Measurements from ENCODE around the gene NUDT14. TPM values are rescaled to one million over a fixed set of nuclear protein-coding genes. Genes with fewer than 3 reads are reported as not detected.

Gene NUDT14
- total and polyA plus RNA-seq, 12 donors = 4.1 to 55.8 (median 36.6) TPM

DNA sequence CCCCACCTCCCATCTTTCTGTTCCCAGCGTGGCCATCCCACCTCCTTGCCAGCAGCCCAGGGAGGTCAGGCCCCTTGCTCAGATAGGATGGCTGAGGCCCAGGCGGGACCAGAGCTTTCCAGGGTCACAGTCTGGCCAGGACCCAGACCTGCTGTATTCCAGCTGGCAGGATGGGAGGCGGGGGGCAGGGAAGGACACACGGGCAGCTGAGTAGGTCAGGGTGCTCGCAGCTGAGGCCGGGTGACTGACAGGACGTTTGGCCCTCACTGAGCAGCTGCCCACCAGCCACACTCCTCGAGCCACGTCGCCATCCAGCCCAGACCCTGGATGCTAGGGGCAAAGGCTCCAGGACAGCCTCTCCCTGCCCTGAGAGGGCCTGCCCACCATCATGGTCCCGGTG is 4.0 kb downstream of the NUDT14 start:
- intact Hi-C loops (cut with DNase I) = no loop called here
- Histone ChIP-seq H3K4me3 (no peak overlapping the region), H3K9me3 (replicated peaks in 1 of 3) (no peaks in the 10 kb centered on the region), H3K4me1 (replicated peaks in 1 of 2) (peaks cover 8 to 11% of the 10 kb centered on the region in 2 donors), H3K27me3 (no peaks in the 10 kb centered on the region), H3K36me3 (replicated peaks in 1 of 2) (no peaks in the 10 kb centered on the region), H3K27ac (no peak overlapping the region)
- no peak for TF ChIP-seq POLR2A (IDR thresholded peaks at IDR 0.05)
- TF ChIP-seq, protein P1, sequence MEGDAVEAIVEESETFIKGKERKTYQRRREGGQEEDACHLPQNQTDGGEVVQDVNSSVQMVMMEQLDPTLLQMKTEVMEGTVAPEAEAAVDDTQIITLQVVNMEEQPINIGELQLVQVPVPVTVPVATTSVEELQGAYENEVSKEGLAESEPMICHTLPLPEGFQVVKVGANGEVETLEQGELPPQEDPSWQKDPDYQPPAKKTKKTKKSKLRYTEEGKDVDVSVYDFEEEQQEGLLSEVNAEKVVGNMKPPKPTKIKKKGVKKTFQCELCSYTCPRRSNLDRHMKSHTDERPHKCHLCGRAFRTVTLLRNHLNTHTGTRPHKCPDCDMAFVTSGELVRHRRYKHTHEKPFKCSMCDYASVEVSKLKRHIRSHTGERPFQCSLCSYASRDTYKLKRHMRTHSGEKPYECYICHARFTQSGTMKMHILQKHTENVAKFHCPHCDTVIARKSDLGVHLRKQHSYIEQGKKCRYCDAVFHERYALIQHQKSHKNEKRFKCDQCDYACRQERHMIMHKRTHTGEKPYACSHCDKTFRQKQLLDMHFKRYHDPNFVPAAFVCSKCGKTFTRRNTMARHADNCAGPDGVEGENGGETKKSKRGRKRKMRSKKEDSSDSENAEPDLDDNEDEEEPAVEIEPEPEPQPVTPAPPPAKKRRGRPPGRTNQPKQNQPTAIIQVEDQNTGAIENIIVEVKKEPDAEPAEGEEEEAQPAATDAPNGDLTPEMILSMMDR (IDR thresholded peaks at IDR 0.05) = no peak
- DNase-seq = no peak
- 40 to 70% (median 63%) methylated on average over 1 to 11 of the region's 11 CpGs; no CpG with 5 or more reads in 1 of the 4 donors for whole genome bisulfite sequencing, 4 donors

DNA sequence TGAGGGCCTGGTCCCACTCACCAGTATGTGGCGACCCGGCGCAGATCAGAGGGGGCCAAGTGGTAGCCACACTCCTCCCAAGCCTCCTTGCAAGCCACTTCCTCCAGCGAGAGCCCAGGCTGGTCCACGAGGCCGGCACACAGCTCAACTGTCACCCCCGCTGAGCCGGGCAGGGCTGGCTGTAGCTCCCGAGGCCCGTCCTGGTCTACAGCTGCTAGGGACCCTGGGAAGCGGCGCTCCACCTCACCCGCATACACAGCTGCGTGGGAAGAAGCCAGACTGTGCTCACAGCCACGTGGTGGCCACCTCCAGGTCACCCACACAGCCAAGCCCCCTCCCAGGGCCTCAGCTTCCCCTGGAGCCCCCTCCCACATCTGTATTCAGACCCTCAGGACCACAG is 4.6 kb downstream of the NUDT14 start:
- no peak overlapping the region for H3K4me3 ChIP-seq
- WGBS, 4 donors = 82 to 89% (median 85%) methylated on average over 8 to 15 of the region's 15 CpGs
- H3K4me1 ChIP-seq (replicated peaks in 1 of 2) = peaks cover 8 to 9% of the 10 kb centered on the region in 2 donors
- TF ChIP-seq, protein P1 (IDR thresholded peaks at IDR 0.05) = no peak
- TF ChIP-seq POLR2A (IDR thresholded peaks at IDR 0.05) = no peak
- DNase-seq = no peak
- no peaks in the 10 kb centered on the region for H3K27me3 ChIP-seq
- intact Hi-C loops (cut with DNase I) = no loop called here
- H3K36me3 ChIP-seq (replicated peaks in 1 of 2) = no peaks in the 10 kb centered on the region
- no peak overlapping the region for H3K27ac ChIP-seq
- no peaks in the 10 kb centered on the region for H3K9me3 ChIP-seq (replicated peaks in 1 of 3)

DNA sequence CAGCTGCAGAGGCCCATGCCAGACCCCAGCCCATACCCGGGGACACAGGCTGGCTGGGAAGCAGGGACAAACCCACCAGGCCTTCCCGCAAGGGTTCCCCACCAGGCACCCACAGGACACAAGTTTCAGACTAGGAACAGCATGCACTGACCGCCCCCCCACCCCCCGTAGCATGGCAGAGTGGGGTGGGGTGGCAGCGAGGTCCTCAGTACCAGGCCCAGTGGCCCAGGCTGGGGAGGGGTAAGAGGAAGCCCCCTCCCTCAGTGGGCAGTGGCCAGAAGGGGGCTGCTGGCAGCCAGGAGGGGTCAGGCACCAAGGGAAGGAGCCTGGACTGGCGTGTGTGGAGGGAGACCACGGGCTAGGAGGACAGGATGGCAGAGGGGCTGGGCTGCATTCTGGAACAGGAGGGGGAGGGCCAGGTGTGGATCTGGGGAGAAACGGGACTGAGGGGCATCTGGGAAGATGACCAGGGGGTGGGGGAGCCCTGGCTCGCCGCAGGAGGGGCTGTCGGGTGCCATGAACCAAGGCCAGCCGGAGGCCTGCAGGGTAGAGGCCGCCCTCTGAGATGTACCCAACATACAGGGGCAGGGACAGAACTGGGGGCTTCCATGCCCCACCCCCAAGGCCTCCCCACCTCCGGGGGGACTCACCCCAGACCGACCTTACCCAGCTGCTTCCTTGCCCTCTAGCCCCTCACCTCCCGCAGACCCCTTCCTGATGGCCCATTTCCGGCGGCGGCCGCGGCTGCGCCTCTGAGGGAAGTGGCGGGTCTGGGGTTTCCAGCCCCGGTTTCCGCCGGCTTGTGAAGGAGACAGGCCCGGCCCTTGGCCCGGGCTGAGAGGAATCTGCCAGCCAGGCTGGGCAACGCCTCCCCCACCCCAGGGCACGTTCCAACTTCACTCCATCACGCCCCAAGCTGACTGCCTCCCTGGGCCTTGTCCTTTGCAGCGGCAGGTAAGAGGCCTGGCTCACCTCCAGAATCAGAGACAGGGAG is 6.9 kb downstream of the NUDT14 start:
- intact Hi-C loops (cut with DNase I) = no loop called here
- Histone ChIP-seq H3K36me3 (replicated peaks in 1 of 2) (no peaks in the 10 kb centered on the region), H3K9me3 (replicated peaks in 1 of 3) (no peaks in the 10 kb centered on the region), H3K4me3 (no peak overlapping the region), H3K4me1 (replicated peaks in 1 of 2) (peaks cover 0 to 8% of the 10 kb centered on the region in 2 donors), H3K27ac (peak overlapping the region in 1 of 5 donors; percentile 58), H3K27me3 (peaks cover 8% of the 10 kb centered on the region)
- WGBS, 4 donors = 72 to 93% (median 75%) methylated on average over 5 to 32 of the region's 32 CpGs
- TF ChIP-seq POLR2A (IDR thresholded peaks at IDR 0.05) = no peak
- TF ChIP-seq, protein P1 (IDR thresholded peaks at IDR 0.05) = no peak
- DNase-seq = peak in 1 of 7 donors; percentile 45

DNA sequence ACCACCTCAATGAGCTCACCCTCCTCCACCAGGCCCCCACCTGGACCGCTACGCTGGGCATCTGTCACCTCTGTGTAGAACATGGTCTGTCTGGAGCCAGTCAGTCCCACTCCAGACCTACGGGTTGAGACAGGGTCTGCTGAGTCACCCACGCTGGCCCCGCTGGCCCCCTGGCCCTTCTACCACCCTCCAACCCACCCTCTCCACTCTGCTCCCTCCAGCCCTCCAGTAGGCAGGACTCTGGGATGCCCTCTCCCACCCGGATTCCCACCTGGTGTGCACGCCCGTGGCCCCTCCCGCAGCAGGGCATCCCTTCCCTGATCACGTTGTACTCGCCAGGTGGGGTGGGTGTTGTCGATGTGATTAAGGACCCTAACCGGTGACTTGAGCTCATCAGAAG is 8.0 kb downstream of the NUDT14 start:
- no peak for DNase-seq
- no peaks in the 10 kb centered on the region for H3K9me3 ChIP-seq (replicated peaks in 1 of 3)
- WGBS, 4 donors = 92 to 94% (median 94%) methylated on average over 9 to 13 of the region's 13 CpGs
- H3K27ac ChIP-seq = no peak overlapping the region
- peaks cover 11% of the 10 kb centered on the region for H3K27me3 ChIP-seq
- H3K4me3 ChIP-seq = no peak overlapping the region
- H3K36me3 ChIP-seq (replicated peaks in 1 of 2) = no peaks in the 10 kb centered on the region
- no peak for TF ChIP-seq POLR2A (IDR thresholded peaks at IDR 0.05)
- TF ChIP-seq, protein P1 (IDR thresholded peaks at IDR 0.05) = no peak
- intact Hi-C loops (cut with DNase I) = no loop called here
- peaks cover 0 to 8% of the 10 kb centered on the region in 2 donors for H3K4me1 ChIP-seq (replicated peaks in 1 of 2)
